ENCODE measurements around the gene EIF4G2.
A peak's percentile ranks its signal among the peaks of the same experiment; 100 is the strongest.

The EIF4G2 gene

GRCh38 chr11:10793470-10794255 is 15.1 kb downstream of the EIF4G2 start:
- Mint-ChIP-seq H3K4me3 (no peak overlapping the region), H3K27me3 (peaks cover 9% of the 10 kb centered on the region), H3K27ac (no peak overlapping the region), H3K4me1 (peaks cover 41% of the 10 kb centered on the region), H3K9me3 (no peaks in the 10 kb centered on the region)
- ATAC-seq (no peak), DNase-seq (no peak)

GRCh38 chr11:10792385-10793068 is 16.2 kb downstream of the EIF4G2 start:
- Mint-ChIP-seq H3K27ac (peak overlapping the region in 1 of 2 donors; percentile 3), H3K27me3 (peaks cover 9% of the 10 kb centered on the region), H3K4me1 (peaks cover 30% of the 10 kb centered on the region), H3K9me3 (no peaks in the 10 kb centered on the region), H3K4me3 (peak overlapping the region; percentile 1 to 24)
- ATAC-seq (peak; percentile 94), DNase-seq (peak; percentile 84 to 86)

DNA sequence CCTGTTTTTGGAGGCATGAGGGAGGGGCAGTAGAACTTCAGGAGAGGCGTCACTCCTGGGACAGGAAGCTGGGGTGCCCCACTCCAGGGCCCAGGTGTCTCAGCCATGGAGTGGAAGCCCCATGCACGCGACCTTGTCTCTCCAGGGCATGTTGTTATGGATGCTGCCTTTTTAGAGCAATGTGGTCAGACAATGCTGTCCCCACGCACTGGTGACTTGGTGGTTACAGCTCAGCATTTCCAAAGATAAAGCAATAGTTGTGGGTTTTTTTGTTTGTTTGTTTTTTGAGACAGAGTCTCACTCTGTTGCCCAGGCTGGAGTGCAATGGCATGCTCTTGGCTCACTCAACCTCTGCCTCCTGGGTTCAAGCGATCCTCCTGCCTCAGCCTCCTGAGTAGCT is 22.3 kb downstream of the EIF4G2 start:
- H3K27me3 Mint-ChIP-seq: no peaks in the 10 kb centered on the region
- ATAC-seq (no peak), DNase-seq (no peak)
- no peak overlapping the region for H3K4me3 Mint-ChIP-seq
- no peak overlapping the region for H3K27ac Mint-ChIP-seq
- H3K9me3 Mint-ChIP-seq: no peaks in the 10 kb centered on the region
- H3K4me1 Mint-ChIP-seq: no peaks in the 10 kb centered on the region

DNA sequence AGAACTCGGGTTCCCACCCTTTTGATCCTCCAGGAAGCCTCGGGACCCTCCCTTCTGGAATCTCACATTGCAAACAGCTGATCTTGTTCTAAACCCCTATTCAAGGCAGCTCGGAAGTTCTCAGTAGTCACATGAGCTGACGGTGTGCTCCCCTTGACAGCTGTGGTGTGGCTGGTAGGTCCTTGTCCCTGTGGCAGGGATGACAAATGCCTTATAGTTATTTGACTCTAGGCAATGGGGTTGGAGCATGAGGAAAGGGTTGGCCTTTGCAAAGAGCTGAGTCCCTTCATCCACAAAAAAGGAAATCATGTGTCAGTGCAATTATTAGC is 23.6 kb downstream of the EIF4G2 start:
- DNase-seq: no peak
- no peak for ATAC-seq
- H3K27me3 Mint-ChIP-seq: no peaks in the 10 kb centered on the region
- no peak overlapping the region for H3K27ac Mint-ChIP-seq
- H3K4me1 Mint-ChIP-seq: no peaks in the 10 kb centered on the region
- no peak overlapping the region for H3K4me3 Mint-ChIP-seq
- no peaks in the 10 kb centered on the region for H3K9me3 Mint-ChIP-seq

DNA sequence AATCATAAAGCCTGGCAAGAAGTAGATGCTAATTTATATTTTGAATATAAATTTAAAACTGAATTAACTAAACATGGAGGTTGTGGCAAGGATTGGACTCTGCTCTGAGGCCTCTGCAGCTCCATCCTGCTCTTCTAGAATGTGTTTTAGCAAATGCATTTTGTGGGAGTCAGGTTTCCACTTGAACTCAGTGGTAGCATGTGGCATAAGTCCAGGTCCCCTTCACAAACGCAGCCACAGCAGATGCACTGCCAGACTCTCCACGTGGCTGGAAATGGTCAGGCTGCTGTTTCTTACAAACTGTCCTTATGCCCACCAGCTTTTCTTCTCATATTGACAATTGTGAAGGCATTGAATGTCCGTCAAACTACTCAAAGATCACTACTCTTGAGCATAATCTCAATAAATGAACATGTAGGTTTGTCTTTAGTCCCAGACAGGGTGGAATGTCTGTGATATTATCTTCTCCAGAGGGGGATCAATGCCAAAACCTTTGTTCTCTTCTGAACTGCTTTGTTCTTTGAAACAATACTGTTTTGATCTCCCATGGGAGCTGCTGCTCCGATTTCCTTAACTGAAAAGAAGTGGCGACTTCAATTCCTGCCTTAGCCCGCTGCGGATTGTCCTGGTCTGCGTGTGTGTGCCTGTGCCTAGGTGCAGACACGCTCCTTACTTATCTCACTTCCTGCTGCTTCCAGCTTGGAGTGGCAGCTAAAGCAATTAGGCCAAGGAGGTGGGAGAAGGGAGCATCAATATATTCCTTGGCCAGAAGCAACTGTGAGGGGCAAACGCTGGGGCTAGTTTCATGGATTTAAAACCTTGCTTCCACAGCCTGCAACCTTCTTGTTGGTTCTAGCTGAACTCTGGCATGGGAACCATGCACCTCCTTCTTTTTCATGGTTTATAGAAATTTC is 24.2 kb downstream of the EIF4G2 start:
- DNase-seq: no peak
- Mint-ChIP-seq H3K4me1 (no peaks in the 10 kb centered on the region), H3K9me3 (no peaks in the 10 kb centered on the region), H3K27ac (no peak overlapping the region), H3K27me3 (no peaks in the 10 kb centered on the region), H3K4me3 (no peak overlapping the region)
- ATAC-seq: no peak

DNA sequence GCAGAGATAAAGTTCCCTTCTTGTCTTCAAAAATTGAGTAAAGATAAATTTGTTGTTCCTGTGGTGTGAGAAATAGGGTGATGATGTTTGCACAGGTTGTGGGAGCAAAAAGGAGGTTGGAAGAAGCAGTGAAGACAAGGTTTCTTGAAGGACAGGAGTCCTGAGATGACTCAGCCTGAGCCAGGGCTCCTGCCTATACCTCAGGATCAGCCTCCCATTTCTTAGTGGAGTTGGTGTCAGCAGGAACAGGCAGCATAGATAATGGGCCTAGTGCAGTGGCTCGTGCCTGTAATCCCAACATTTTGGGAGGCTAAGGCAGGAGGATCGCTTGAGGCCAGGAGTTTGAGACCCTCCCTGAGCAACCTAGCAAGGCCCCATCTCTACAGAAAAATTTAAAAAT is 28.7 kb downstream of the EIF4G2 start:
- ATAC-seq (no peak), DNase-seq (no peak)
- no peaks in the 10 kb centered on the region for H3K4me1 Mint-ChIP-seq
- H3K9me3 Mint-ChIP-seq: no peaks in the 10 kb centered on the region
- H3K27me3 Mint-ChIP-seq: no peaks in the 10 kb centered on the region
- no peak overlapping the region for H3K4me3 Mint-ChIP-seq
- peak overlapping the region in 1 of 2 donors; percentile 14 for H3K27ac Mint-ChIP-seq

GRCh38 chr11:10779086-10779485 is 29.6 kb downstream of the EIF4G2 start:
- no peaks in the 10 kb centered on the region for H3K9me3 Mint-ChIP-seq
- no peak overlapping the region for H3K4me3 Mint-ChIP-seq

GRCh38 chr11:10778217-10778970 is 30.3 kb downstream of the EIF4G2 start:
- Mint-ChIP-seq H3K27ac (no peak overlapping the region), H3K27me3 (no peaks in the 10 kb centered on the region), H3K4me3 (no peak overlapping the region), H3K9me3 (no peaks in the 10 kb centered on the region), H3K4me1 (no peaks in the 10 kb centered on the region)
- DNase-seq (no peak), ATAC-seq (no peak)

More at GRCh38 chr11:10779086-10779485, 29.6 kb downstream of the EIF4G2 start:
- H3K4me1 Mint-ChIP-seq: no peaks in the 10 kb centered on the region
- no peak for DNase-seq
- no peaks in the 10 kb centered on the region for H3K27me3 Mint-ChIP-seq
- H3K27ac Mint-ChIP-seq: no peak overlapping the region
- ATAC-seq: no peak

DNA sequence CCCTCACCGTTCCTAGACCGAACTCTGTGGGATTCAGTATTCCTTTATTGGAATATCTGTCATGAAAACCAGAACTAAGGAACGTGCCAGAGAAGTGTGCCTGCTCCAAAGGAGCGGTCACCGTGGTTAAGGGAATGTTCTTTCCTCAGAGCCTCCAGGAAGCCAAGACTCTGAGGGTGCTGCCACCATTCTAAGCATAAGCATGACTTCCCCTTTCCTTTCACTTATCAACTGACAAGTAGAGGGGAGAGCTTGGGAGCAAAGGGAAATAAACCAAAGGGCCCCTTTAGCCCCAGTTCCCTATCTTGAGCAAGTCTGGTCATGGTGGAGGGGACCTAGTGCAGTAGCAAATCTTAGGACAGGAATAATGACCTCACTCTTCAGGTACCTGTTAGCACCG is 30.9 kb downstream of the EIF4G2 start:
- Mint-ChIP-seq H3K9me3 (no peaks in the 10 kb centered on the region), H3K4me3 (no peak overlapping the region), H3K4me1 (no peaks in the 10 kb centered on the region), H3K27ac (peak overlapping the region in 1 of 2 donors; percentile 12), H3K27me3 (no peaks in the 10 kb centered on the region)
- ATAC-seq (no peak), DNase-seq (no peak)

GRCh38 chr11:10777393-10777793 is 31.3 kb downstream of the EIF4G2 start:
- Mint-ChIP-seq H3K27ac (peak overlapping the region in 1 of 2 donors; percentile 12), H3K27me3 (no peaks in the 10 kb centered on the region), H3K4me1 (no peaks in the 10 kb centered on the region), H3K4me3 (no peak overlapping the region), H3K9me3 (no peaks in the 10 kb centered on the region)
- DNase-seq: no peak
- ATAC-seq: no peak

DNA sequence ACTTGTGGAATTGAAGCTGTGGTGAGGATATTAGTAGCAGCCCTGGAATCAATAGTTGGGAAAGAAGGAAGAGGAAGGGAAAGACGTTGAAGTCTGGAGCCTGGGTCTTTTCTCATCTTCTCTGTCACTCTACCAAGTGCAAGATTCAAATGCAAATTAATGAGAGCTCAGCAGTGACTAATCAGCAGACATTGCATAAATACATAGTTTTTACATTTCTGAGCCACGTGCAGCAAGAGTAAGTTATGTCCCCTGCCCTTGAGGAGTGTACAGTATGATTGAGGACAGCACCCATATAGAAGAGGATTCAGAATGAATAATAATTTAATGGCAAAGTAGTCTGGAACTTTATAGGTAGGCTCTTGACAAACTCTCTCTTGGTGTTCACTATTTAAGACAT is 33.9 kb downstream of the EIF4G2 start:
- Mint-ChIP-seq H3K27ac (no peak overlapping the region), H3K27me3 (no peaks in the 10 kb centered on the region), H3K9me3 (no peaks in the 10 kb centered on the region), H3K4me1 (no peaks in the 10 kb centered on the region), H3K4me3 (no peak overlapping the region)
- no peak for DNase-seq
- ATAC-seq: no peak

DNA sequence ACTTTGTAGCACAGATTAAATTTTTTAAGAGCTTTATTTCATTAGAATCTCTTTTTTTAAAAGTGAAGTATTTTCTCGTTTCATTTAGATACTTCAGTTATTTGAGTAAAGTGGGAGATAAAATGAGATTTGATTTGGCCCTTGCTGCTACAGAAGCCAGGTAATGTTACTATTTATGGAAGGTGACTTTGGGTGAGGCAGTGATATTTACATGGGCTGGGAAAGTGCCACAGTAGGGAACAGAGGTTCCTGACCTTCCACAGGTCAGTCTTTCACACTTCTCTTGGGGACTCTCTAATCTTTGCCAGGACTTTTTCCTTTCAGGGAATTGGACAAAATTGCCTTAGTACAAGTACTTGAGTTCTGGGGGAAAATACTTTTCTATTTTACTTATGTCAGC is 37.3 kb downstream of the EIF4G2 start:
- Mint-ChIP-seq H3K4me1 (no peaks in the 10 kb centered on the region), H3K27ac (no peak overlapping the region), H3K27me3 (no peaks in the 10 kb centered on the region), H3K9me3 (no peaks in the 10 kb centered on the region), H3K4me3 (no peak overlapping the region)
- ATAC-seq (no peak), DNase-seq (no peak)

DNA sequence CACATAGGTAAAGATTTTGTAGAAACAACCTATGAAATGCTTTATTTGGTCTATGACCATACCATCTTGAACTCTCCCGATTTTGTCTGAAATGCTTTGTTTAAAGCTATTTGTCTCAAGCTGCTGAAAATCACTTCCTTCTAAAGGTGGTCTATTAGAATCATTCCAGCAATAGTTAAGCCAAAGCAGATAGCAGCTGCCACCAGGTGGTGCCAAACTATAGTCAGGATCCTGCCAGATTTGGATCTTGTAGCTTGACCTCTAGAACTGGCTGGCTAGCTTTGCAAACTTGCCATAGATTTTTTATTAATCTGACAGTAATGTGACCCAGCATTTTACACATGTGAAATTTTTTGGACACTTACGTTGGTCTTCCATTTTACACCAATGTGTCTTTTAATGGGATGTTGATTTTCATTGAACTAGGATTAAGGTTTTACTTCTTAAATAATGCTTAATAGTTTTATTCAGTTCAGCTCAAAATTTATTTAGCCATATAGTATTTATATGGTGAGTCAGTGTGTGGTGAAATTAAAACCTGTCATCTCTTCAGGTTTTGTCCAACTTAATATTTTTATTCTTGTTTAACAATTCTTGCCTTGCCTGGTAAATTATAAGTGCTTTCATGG is 38.0 kb downstream of the EIF4G2 start:
- Mint-ChIP-seq H3K4me3 (no peak overlapping the region), H3K4me1 (no peaks in the 10 kb centered on the region), H3K27me3 (no peaks in the 10 kb centered on the region), H3K27ac (no peak overlapping the region), H3K9me3 (no peaks in the 10 kb centered on the region)
- ATAC-seq (no peak), DNase-seq (no peak)

GRCh38 chr11:10764412-10764811 is 44.3 kb downstream of the EIF4G2 start:
- H3K27ac Mint-ChIP-seq: no peak overlapping the region
- H3K4me3 Mint-ChIP-seq: no peak overlapping the region
- no peak for DNase-seq
- H3K4me1 Mint-ChIP-seq: no peaks in the 10 kb centered on the region
- no peaks in the 10 kb centered on the region for H3K9me3 Mint-ChIP-seq
- H3K27me3 Mint-ChIP-seq: no peaks in the 10 kb centered on the region
- no peak for ATAC-seq

DNA sequence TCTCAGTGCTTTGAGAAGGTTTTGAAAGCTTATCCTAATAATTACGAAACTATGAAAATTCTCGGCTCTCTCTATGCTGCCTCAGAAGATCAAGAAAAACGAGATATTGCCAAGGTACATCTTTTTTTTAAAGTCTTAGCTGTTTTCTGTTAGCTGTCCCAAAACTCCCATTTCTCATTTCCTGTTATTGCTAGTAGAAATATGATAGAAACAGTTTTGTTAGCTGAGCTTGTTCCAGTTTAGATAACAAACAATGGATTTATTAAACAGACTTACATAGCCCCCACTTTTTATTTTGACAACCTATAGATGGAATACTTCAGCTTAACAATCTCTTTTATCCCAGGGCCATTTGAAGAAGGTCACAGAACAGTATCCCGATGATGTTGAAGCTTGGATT is 45.0 kb downstream of the EIF4G2 start:
- no peak for DNase-seq
- Mint-ChIP-seq H3K4me3 (no peak overlapping the region), H3K27me3 (no peaks in the 10 kb centered on the region), H3K9me3 (no peaks in the 10 kb centered on the region), H3K4me1 (no peaks in the 10 kb centered on the region), H3K27ac (peak overlapping the region in 1 of 2 donors; percentile 51)
- ATAC-seq: no peak
